Measurements from ENCODE around the gene UNC45A.

The UNC45A gene

DNA sequence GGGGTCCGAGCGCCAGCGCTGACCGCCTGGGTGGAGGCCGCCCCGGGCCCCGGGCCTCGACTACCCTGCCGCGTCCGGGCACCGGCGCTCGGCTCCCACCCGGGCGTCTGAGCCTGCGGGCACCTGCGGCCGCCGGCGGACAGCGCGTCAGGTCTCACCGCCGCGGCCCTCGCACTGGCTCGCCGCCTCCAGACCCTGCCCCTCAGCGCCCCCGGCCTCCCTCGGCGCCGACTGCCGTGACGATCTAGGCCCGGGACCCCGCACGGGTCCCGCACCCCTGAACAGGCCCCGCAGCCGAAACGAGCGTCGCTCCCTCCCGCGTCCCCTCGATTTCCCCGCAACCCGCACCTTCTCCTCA lies 59.0 kb downstream of the UNC45A start:
- H2BK15ac ChIP-seq (ENCODE audit: low read depth, poor library complexity, severe bottlenecking) = no peak overlapping the region
- under 1% methylated on average over 27 of the region's 50 CpGs for WGBS
- H2BK12ac ChIP-seq (ENCODE audit: low read length in 2 of 2) = peak overlapping the region in 1 of 2 experiments; percentile 86
- H3K4me2 ChIP-seq (ENCODE audit: low read length, poor library complexity, severe bottlenecking) = peak overlapping the region; percentile 83
- H3K4ac ChIP-seq (ENCODE audit: low read depth in 1 of 2, low read length in 2 of 2) = peak overlapping the region; percentile 53 to 58
- H3K18ac ChIP-seq (ENCODE audit: low read depth in 1 of 2, low read length in 2 of 2) = peak overlapping the region; percentile 61 to 82
- H3K4me3 ChIP-seq (ENCODE audit: insufficient read depth in 1 of 2, low read depth in 1 of 2, low read length in 2 of 2) = peak overlapping the region; percentile 98 to 100
- peak overlapping the region; percentile 96 for H3K9ac ChIP-seq (ENCODE audit: low read length)
- peaks cover 4% of the 10 kb centered on the region for H3K79me1 ChIP-seq (replicated peaks; ENCODE audit: low read length, poor library complexity, severe bottlenecking)
- H4K91ac ChIP-seq (ENCODE audit: low read length) = peak overlapping the region; percentile 80
- peak overlapping the region; percentile 60 for H2AFZ ChIP-seq (ENCODE audit: low read depth, low read length)
- H4K8ac ChIP-seq (ENCODE audit: low read length) = peak overlapping the region; percentile 66
- H2BK120ac ChIP-seq (ENCODE audit: low read depth, low read length) = peak overlapping the region; percentile 55
- DNase-seq = no peak
- no peaks in the 10 kb centered on the region for H3K9me3 ChIP-seq (ENCODE audit: control insufficient read depth, low read length)
- no peaks in the 10 kb centered on the region for H3K4me1 ChIP-seq (ENCODE audit: control insufficient read depth, insufficient read depth, low read depth, low read length)
- H2AK5ac ChIP-seq (ENCODE audit: low read length, severe bottlenecking) = no peak overlapping the region
- H2BK5ac ChIP-seq (ENCODE audit: low read depth, low read length, poor library complexity, severe bottlenecking) = no peak overlapping the region
- peaks cover 9 to 19% of the 10 kb centered on the region in 2 experiments for H3K36me3 ChIP-seq (ENCODE audit: control insufficient read depth in 1 of 2, insufficient read depth in 2 of 2, low read depth in 1 of 2, low read length in 2 of 2)
- H3K14ac ChIP-seq (ENCODE audit: low read length in 2 of 2) = peak overlapping the region; percentile 61 to 77
- no peaks in the 10 kb centered on the region for H3K27me3 ChIP-seq (ENCODE audit: control insufficient read depth in 1 of 2, insufficient read depth in 1 of 2, low read length in 2 of 2)
- H3K23ac ChIP-seq (ENCODE audit: low read length in 2 of 2) = peak overlapping the region in 1 of 2 experiments; percentile 75
- no peak overlapping the region for H3K27ac ChIP-seq (ENCODE audit: low read length, poor library complexity, severe bottlenecking)

DNA sequence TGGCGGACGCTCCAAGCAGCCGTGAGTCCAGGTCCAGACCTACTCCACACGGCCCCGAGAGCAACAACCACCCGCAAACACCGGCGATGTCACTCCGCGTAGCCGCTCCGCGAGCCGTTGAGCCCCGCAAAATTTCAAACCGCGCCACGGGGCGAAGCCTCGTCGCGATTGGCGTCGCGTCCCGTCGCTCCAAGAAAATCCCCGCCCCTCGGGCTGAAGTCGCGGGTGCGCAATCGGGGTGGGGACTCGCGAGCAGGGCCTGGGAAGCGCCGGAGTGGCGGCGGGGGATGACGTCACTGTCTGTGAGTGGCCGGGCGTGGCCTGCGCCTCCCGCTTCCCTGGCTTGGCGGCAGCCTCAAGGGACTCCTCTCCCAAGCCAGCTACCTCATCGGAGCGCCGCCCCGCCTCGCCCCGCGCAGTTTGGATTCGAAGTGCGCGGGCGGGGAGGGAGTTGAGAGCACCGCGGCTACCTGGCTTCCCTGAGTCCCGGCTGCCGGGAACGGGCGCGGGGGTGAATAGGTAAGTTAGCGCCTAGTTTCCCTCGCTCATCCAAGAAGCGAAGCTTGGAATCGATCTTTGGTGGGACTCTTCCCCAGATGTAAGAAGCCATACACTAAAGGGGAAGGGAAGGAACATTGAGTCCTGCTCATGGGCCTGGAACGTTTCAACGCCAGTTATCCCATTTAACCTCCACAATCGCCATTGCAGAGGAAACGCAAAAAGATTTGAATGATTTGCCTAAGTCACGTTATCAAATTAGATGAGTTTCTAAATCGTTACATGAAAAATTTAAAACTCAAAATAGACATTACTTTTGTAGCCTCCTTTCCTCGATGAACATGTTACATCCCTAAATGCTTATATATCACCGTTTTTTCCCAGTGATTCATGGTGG lies 59.6 kb downstream of the UNC45A start, which contains the start of gene PRC1:
Gene PRC1, minus strand, starts transcription at position 119 of the 895 bp plus-strand sequence. Its CDS starts 118 bp downstream, at position 1.
- H3K4me1 ChIP-seq (ENCODE audit: control insufficient read depth, insufficient read depth, low read depth, low read length) = no peaks in the 10 kb centered on the region
- WGBS = under 1% methylated on average over 51 of the region's 75 CpGs
- peak; percentile 98 for DNase-seq
- H2AK5ac ChIP-seq (ENCODE audit: low read length, severe bottlenecking) = no peak within 1 kb of the TSS
- H4K8ac ChIP-seq (ENCODE audit: low read length) = peak within 1 kb of the TSS; percentile 66
- H3K36me3 ChIP-seq (ENCODE audit: control insufficient read depth in 1 of 2, insufficient read depth in 2 of 2, low read depth in 1 of 2, low read length in 2 of 2) = peaks cover 14 to 26% of the 10 kb centered on the region in 2 experiments
- peak within 1 kb of the TSS; percentile 55 for H3K27ac ChIP-seq (ENCODE audit: low read length, poor library complexity, severe bottlenecking)
- peak within 1 kb of the TSS; percentile 61 to 82 for H3K18ac ChIP-seq (ENCODE audit: low read depth in 1 of 2, low read length in 2 of 2)
- no peak within 1 kb of the TSS for H2BK5ac ChIP-seq (ENCODE audit: low read depth, low read length, poor library complexity, severe bottlenecking)
- H2BK12ac ChIP-seq (ENCODE audit: low read length in 2 of 2) = peak within 1 kb of the TSS in 1 of 2 experiments; percentile 86
- H2BK120ac ChIP-seq (ENCODE audit: low read depth, low read length) = peak within 1 kb of the TSS; percentile 55
- H2BK15ac ChIP-seq (ENCODE audit: low read depth, poor library complexity, severe bottlenecking) = no peak within 1 kb of the TSS
- H4K91ac ChIP-seq (ENCODE audit: low read length) = peak within 1 kb of the TSS; percentile 80
- H3K4me2 ChIP-seq (ENCODE audit: low read length, poor library complexity, severe bottlenecking) = peak within 1 kb of the TSS; percentile 89
- peak within 1 kb of the TSS; percentile 98 to 100 for H3K4me3 ChIP-seq (ENCODE audit: insufficient read depth in 1 of 2, low read depth in 1 of 2, low read length in 2 of 2)
- H2AFZ ChIP-seq (ENCODE audit: low read depth, low read length) = peak within 1 kb of the TSS; percentile 60
- no peaks in the 10 kb centered on the region for H3K9me3 ChIP-seq (ENCODE audit: control insufficient read depth, low read length)
- H3K27me3 ChIP-seq (ENCODE audit: control insufficient read depth in 1 of 2, insufficient read depth in 1 of 2, low read length in 2 of 2) = no peaks in the 10 kb centered on the region
- peak within 1 kb of the TSS in 1 of 2 experiments; percentile 75 for H3K23ac ChIP-seq (ENCODE audit: low read length in 2 of 2)
- peaks cover 4% of the 10 kb centered on the region for H3K79me1 ChIP-seq (replicated peaks; ENCODE audit: low read length, poor library complexity, severe bottlenecking)
- peak within 1 kb of the TSS; percentile 61 to 77 for H3K14ac ChIP-seq (ENCODE audit: low read length in 2 of 2)
- H3K4ac ChIP-seq (ENCODE audit: low read depth in 1 of 2, low read length in 2 of 2) = peak within 1 kb of the TSS; percentile 53 to 58
- peak within 1 kb of the TSS; percentile 96 for H3K9ac ChIP-seq (ENCODE audit: low read length)

DNA sequence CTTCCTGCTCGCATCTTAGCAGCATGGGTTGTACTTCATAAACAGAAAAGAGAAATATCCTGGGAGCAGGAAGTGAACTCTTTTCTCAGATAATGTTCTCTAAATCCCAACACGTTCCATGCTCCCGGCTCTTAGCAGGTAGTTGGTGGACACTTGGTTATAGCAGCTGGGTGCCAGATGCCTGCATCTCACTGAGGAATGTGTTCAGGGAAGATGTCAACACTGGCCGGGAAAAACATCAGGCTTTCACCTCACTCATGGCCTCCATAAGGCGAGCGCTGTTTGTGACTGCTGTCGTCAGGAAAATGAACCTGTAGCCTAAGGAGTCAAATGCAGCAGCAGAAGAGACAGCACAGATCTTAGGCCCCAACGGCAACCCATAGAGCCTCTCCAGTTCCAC lies 63.7 kb downstream of the UNC45A start:
- Histone ChIP-seq H3K9me3 (ENCODE audit: control insufficient read depth, low read length) (no peaks in the 10 kb centered on the region), H4K8ac (ENCODE audit: low read length) (no peak overlapping the region), H2BK15ac (ENCODE audit: low read depth, poor library complexity, severe bottlenecking) (no peak overlapping the region), H3K4ac (ENCODE audit: low read depth in 1 of 2, low read length in 2 of 2) (no peak overlapping the region), H3K4me1 (ENCODE audit: control insufficient read depth, insufficient read depth, low read depth, low read length) (no peaks in the 10 kb centered on the region), H3K36me3 (ENCODE audit: control insufficient read depth in 1 of 2, insufficient read depth in 2 of 2, low read depth in 1 of 2, low read length in 2 of 2) (peaks cover 31 to 60% of the 10 kb centered on the region in 2 experiments), H3K27ac (ENCODE audit: low read length, poor library complexity, severe bottlenecking) (no peak overlapping the region), H3K27me3 (ENCODE audit: control insufficient read depth in 1 of 2, insufficient read depth in 1 of 2, low read length in 2 of 2) (no peaks in the 10 kb centered on the region), H4K91ac (ENCODE audit: low read length) (no peak overlapping the region), H3K23ac (ENCODE audit: low read length in 2 of 2) (no peak overlapping the region), H3K9ac (ENCODE audit: low read length) (no peak overlapping the region), H2BK120ac (ENCODE audit: low read depth, low read length) (no peak overlapping the region), H2AK5ac (ENCODE audit: low read length, severe bottlenecking) (no peak overlapping the region), H3K14ac (ENCODE audit: low read length in 2 of 2) (no peak overlapping the region), H2BK12ac (ENCODE audit: low read length in 2 of 2) (no peak overlapping the region), H2BK5ac (ENCODE audit: low read depth, low read length, poor library complexity, severe bottlenecking) (no peak overlapping the region), H3K4me2 (ENCODE audit: low read length, poor library complexity, severe bottlenecking) (no peak overlapping the region), H3K4me3 (ENCODE audit: insufficient read depth in 1 of 2, low read depth in 1 of 2, low read length in 2 of 2) (no peak overlapping the region), H2AFZ (ENCODE audit: low read depth, low read length) (no peak overlapping the region), H3K79me1 (replicated peaks; ENCODE audit: low read length, poor library complexity, severe bottlenecking) (peaks cover 14% of the 10 kb centered on the region), H3K18ac (ENCODE audit: low read depth in 1 of 2, low read length in 2 of 2) (no peak overlapping the region)
- WGBS = 90% methylated on average over 8 of the region's 8 CpGs
- no peak for DNase-seq

DNA sequence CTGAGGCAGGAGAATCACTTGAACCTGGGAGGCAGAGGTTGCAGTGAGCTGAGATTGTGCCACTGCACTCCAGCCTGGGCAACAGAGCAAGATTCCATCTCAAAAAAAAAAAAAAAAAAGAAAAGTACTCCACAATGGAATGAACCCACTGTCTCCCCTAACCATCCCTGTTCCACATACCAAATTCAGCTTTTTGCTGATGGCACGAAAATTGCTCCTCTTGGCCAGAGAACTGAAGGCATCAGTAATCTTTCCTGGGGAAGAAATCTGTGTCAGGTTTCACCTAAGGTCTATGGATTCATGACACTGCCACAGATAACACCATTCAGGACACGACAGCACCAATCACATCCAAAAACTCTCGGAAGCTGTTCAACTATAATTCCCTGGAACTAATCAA lies 66.1 kb downstream of the UNC45A start:
- no peak overlapping the region for H3K9ac ChIP-seq (ENCODE audit: low read length)
- H2AK5ac ChIP-seq (ENCODE audit: low read length, severe bottlenecking) = no peak overlapping the region
- H3K27me3 ChIP-seq (ENCODE audit: control insufficient read depth in 1 of 2, insufficient read depth in 1 of 2, low read length in 2 of 2) = no peaks in the 10 kb centered on the region
- no peak overlapping the region for H4K91ac ChIP-seq (ENCODE audit: low read length)
- H3K4ac ChIP-seq (ENCODE audit: low read depth in 1 of 2, low read length in 2 of 2) = no peak overlapping the region
- H3K27ac ChIP-seq (ENCODE audit: low read length, poor library complexity, severe bottlenecking) = no peak overlapping the region
- H3K4me2 ChIP-seq (ENCODE audit: low read length, poor library complexity, severe bottlenecking) = no peak overlapping the region
- H2BK5ac ChIP-seq (ENCODE audit: low read depth, low read length, poor library complexity, severe bottlenecking) = no peak overlapping the region
- no peak overlapping the region for H2BK15ac ChIP-seq (ENCODE audit: low read depth, poor library complexity, severe bottlenecking)
- H3K4me3 ChIP-seq (ENCODE audit: insufficient read depth in 1 of 2, low read depth in 1 of 2, low read length in 2 of 2) = no peak overlapping the region
- H3K36me3 ChIP-seq (ENCODE audit: control insufficient read depth in 1 of 2, insufficient read depth in 2 of 2, low read depth in 1 of 2, low read length in 2 of 2) = peaks cover 43 to 85% of the 10 kb centered on the region in 2 experiments
- no peaks in the 10 kb centered on the region for H3K9me3 ChIP-seq (ENCODE audit: control insufficient read depth, low read length)
- H2BK120ac ChIP-seq (ENCODE audit: low read depth, low read length) = no peak overlapping the region
- no peaks in the 10 kb centered on the region for H3K4me1 ChIP-seq (ENCODE audit: control insufficient read depth, insufficient read depth, low read depth, low read length)
- no peak overlapping the region for H2BK12ac ChIP-seq (ENCODE audit: low read length in 2 of 2)
- H2AFZ ChIP-seq (ENCODE audit: low read depth, low read length) = no peak overlapping the region
- 96% methylated on average over 3 of the region's 3 CpGs for WGBS
- H3K18ac ChIP-seq (ENCODE audit: low read depth in 1 of 2, low read length in 2 of 2) = no peak overlapping the region
- no peak overlapping the region for H4K8ac ChIP-seq (ENCODE audit: low read length)
- DNase-seq = no peak
- H3K14ac ChIP-seq (ENCODE audit: low read length in 2 of 2) = no peak overlapping the region
- H3K23ac ChIP-seq (ENCODE audit: low read length in 2 of 2) = no peak overlapping the region
- peaks cover 12% of the 10 kb centered on the region for H3K79me1 ChIP-seq (replicated peaks; ENCODE audit: low read length, poor library complexity, severe bottlenecking)
